GM12872 (cell line): ENCODE results near the gene DERA.

Experiments used
- TF ChIP-seq, protein P1 (sequence below): IDR thresholded peaks from 3 replicates; pipeline ENCODE4 v1.5.1; 2011; ENCODE audit warnings: low read depth, mild to moderate bottlenecking, low read length, moderate library complexity; ENCODE audit not compliant: insufficient read depth

The DERA gene

GRCh38 chr12:15875863-15876262, 35.3 kb upstream of the DERA start:
- TF ChIP-seq, protein P1, sequence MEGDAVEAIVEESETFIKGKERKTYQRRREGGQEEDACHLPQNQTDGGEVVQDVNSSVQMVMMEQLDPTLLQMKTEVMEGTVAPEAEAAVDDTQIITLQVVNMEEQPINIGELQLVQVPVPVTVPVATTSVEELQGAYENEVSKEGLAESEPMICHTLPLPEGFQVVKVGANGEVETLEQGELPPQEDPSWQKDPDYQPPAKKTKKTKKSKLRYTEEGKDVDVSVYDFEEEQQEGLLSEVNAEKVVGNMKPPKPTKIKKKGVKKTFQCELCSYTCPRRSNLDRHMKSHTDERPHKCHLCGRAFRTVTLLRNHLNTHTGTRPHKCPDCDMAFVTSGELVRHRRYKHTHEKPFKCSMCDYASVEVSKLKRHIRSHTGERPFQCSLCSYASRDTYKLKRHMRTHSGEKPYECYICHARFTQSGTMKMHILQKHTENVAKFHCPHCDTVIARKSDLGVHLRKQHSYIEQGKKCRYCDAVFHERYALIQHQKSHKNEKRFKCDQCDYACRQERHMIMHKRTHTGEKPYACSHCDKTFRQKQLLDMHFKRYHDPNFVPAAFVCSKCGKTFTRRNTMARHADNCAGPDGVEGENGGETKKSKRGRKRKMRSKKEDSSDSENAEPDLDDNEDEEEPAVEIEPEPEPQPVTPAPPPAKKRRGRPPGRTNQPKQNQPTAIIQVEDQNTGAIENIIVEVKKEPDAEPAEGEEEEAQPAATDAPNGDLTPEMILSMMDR = no peak

GRCh38 chr12:15879413-15879812, 31.7 kb upstream of the DERA start:
- TF ChIP-seq, protein P1 = no peak

- TF ChIP-seq, protein P1 = no peak
Measured at GRCh38 chr12:15880721-15881120, 30.4 kb upstream of the DERA start.

DNA sequence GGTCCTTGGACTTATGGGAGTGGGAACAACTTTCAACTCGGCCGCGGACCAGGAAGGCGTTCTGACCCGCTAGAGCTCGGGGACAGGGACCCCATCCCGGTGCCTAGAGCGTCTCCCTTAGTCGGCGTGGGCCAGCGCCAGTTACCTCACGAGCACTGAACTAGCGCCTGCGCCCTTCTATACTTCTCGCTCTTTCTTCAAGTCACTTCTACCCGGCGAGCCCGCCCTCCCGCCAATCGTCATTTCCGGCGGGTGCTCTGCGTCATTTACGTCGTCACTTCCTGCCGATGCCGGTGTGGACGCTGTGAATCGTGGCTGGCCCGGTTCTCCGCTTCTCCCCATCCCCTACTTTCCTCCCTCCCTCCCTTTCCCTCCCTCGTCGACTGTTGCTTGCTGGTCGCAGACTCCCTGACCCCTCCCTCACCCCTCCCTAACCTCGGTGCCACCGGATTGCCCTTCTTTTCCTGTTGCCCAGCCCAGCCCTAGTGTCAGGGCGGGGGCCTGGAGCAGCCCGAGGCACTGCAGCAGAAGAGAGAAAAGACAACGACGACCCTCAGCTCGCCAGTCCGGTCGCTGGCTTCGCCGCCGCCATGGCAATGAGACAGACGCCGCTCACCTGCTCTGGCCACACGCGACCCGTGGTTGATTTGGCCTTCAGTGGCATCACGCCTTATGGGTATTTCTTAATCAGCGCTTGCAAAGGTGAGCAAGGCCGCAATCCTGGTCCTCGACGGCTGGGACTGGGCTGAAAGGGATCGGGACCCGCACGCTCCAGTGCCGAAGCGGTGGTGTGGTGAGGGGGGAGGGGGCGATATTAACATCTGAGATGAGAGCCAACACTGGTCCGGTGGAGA, 28.8 kb upstream of the DERA start, which contains the start of gene STRAP:
STRAP (plus strand) TSS at position 270 of the 854 bp plus-strand sequence; CDS start at position 591, 321 bp downstream.
- TF ChIP-seq, protein P1 = no peak

GRCh38 chr12:15883536-15883935, 27.6 kb upstream of the DERA start:
- TF ChIP-seq, protein P1 = no peak

DNA sequence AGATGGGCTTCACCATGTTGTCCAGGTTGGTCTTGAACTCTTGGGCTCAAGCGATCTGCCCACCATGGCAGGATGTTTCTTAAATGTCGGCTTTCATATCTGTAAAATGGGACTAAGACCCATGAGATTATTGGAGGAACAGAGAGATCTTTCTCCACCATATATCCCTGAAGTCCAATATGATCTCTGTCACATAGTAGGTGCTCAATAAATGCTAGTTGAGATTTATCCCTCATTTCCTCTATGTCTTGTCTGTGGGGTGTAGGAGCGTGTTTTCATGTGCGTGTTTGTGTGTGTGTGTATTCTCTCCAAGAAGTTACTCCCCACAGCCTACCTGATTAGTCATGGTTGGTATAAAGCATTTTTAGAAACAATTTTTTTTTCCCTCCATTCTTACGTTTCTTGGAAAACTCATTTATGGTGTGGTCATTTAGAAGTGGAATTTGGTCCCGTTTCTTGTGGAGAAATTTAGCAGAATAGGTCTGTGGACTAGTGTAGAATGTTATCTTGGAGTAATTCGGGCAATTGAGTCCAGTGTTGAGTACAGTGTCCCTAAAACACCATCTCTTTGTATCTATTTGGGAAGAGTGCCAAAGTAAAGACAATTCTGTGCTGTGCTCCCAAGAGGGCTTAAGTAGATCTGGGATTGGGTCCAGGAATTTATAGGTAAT, 24.6 kb upstream of the DERA start:
- TF ChIP-seq, protein P1 = no peak

DNA sequence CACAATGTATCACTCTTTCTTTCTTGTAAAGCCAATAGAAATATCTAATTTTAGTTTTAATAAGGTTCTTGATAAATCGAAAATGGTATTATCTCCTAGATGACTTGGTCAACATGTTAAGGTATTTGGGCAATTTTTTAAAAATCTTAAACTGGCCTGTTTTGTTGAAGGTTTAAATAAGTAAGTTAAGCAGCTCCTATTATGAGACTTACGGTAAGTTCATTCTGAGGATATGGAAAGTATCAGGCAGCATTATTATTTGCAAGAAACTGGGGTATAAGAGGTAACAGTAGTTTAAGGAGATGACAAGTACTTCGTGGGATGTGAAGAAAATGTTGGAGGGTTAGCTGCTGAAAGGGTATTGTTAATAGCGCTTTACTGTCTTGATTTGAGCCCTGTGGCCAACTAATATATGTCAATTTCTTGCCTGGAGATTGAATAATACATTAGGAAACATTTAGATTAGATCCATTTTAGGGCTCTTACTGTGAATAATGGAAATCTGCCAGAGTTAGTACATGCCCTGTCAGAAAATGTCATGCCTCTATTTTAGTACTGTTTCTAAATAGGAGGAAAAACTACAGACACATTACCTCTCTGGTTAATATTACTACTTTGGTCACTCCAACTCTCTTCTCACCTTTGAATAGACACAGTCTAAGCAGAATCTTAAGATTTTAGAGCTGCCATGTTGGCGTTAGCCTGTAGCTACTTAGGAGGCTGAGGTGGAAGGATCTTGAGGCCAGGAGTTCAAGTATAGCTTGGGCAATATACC, 23.9 kb upstream of the DERA start:
- TF ChIP-seq, protein P1 = no peak
